Activated B cell treated with CpG ODN at 0.5 μM for 24 hours (primary cell): ENCODE results near the gene TSPOAP1. TPM values are rescaled to one million over a fixed set of nuclear protein-coding genes. Genes with fewer than 3 reads are reported as not detected.

ENCODE experiments used
- ATAC-seq: fragments of 200-7000 bp; cut with Tn5 transposase; one replicate; pipeline ENCODE4 v1.10.0; 2021; ENCODE audit warnings: low read depth, mild to moderate bottlenecking, moderate library complexity
- CTCF ChIA-PET: fragments of 350-600 bp; sonication (Branson Sonifier 250); formaldehyde crosslinking; loops from one replicate; lab custom pipeline; 2021; ENCODE audit warnings: antibody characterized with exemption; lab: Charles Lee
- POLR2A ChIA-PET: fragments of 350-600 bp; sonication (Branson Sonifier 250); formaldehyde crosslinking; loops from one replicate; lab custom pipeline; 2021; ENCODE audit warnings: antibody characterized with exemption; lab: Charles Lee
- DNase-seq: peaks from one replicate; pipeline ENCODE4 v3.0.0; 2022
- H3K27ac Mint-ChIP-seq: one replicate; pipeline ENCODE4 v1.8.0; 2020; ENCODE audit warnings: mixed read lengths
- H3K27me3 Mint-ChIP-seq: one replicate; pipeline ENCODE4 v1.8.0; 2021; ENCODE audit warnings: mixed read lengths
- H3K36me3 Mint-ChIP-seq: one replicate; pipeline ENCODE4 v1.8.0; 2021; ENCODE audit warnings: low read depth, mixed read lengths
- H3K4me1 Mint-ChIP-seq: one replicate; pipeline ENCODE4 v1.8.0; 2021; ENCODE audit warnings: mixed read lengths
- H3K4me3 Mint-ChIP-seq: one replicate; pipeline ENCODE4 v1.8.0; 2020; ENCODE audit warnings: mild to moderate bottlenecking, mixed read lengths
- H3K9me3 Mint-ChIP-seq: one replicate; pipeline ENCODE4 v1.8.0; 2020; ENCODE audit warnings: mixed read lengths
- CTCF ChIP-seq: fragments of 200-600 bp; IDR thresholded peaks from one replicate; pipeline ENCODE4 v1.8.0; 2022; ENCODE audit warnings: antibody characterized with exemption, mild to moderate bottlenecking
- intact Hi-C: fragments of 100-400 bp; cut with micrococcal nuclease; formaldehyde crosslinking; loops from one replicate; pipeline ENCODE4 v1.15.1; 2024
- total RNA-seq: library from RNA; stranded (reverse); gene quantifications from 2 replicates; pipeline ENCODE4 v1.2.3, GENCODE V29; 2022

The TSPOAP1 gene
- total RNA-seq, 1 donor from 2014 or later: 22.5 TPM

DNA sequence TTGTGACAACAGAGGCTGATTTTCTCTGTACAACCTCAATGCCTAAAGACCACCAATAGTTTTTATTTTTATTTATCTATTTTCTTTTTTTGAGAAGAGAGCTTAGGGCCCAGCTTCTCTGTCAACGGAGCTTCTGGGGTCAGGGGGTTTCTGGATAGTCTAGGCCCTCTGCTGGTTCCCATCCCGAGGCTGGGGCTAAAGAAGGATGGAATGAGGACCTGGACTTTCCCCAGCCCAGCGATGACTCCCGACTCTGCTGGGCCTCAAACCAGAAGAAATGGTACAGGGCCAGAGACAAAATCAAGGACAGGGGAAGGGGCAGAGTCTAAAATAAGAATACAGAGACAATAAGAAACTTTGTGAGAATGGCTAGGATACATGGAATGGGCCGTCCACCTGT is 5.7 kb upstream of the TSPOAP1 start:
- H3K9me3 Mint-ChIP-seq: no peaks in the 10 kb centered on the region
- H3K4me3 Mint-ChIP-seq: peak overlapping the region; percentile 100
- no peak for TF ChIP-seq CTCF
- POLR2A ChIA-PET: interaction anchor here (1.6 to 27.9 kb wide), 7 partner anchors 5 to 115 kb away, joined by 7 to 3007 read pairs (median 191); partner anchors contain the start of genes MKS1, RNF43, SUPT4H1 and TSPOAP1
- CTCF ChIA-PET: interaction anchor here (1.1 to 4.8 kb wide), 3 partner anchors 9 to 17 kb away, joined by 3 to 89 read pairs (median 16); no protein-coding TSS in a partner anchor
- DNase-seq: no peak
- no peak for ATAC-seq
- no peaks in the 10 kb centered on the region for H3K27me3 Mint-ChIP-seq
- H3K4me1 Mint-ChIP-seq: peaks cover 74% of the 10 kb centered on the region
- H3K36me3 Mint-ChIP-seq: peaks cover 35% of the 10 kb centered on the region
- intact Hi-C loops: loop anchor here (5.0 to 10.0 kb wide), 3 partner anchors 327 to 821 kb away; partner anchors contain the start of genes PRR11, SKA2 and SRSF1
- peak overlapping the region; percentile 99 for H3K27ac Mint-ChIP-seq

DNA sequence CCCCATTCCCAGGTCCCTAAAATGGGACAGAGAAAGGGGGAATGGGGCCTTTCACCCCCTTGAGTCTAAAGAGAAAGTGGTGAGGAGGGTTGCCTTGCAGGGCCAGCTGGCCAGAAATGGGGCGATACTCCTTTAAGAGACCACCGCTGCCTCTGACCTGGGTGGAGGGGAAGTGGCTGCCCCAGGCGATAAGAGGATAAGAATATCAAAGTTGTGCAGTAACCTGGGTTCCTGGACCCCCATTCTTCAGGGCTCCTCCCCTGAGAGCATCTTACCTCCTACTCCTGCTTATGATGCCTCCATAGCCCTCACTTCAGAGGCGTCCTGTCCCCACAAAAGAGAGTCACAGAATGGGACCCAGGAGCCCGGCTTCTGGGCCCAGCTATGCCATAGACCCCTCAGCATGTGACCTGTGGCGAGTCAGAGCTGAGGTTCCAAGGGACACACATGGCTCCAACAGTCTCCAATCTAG is 5.2 kb upstream of the TSPOAP1 start:
- H3K27me3 Mint-ChIP-seq: no peaks in the 10 kb centered on the region
- no peak for TF ChIP-seq CTCF
- intact Hi-C loops: loop anchor here (5.0 to 10.0 kb wide), 3 partner anchors 326 to 821 kb away; partner anchors contain the start of genes PRR11, SKA2 and SRSF1
- ChIA-PET POLR2A (interaction anchor here (0.7 to 27.9 kb wide), 10 partner anchors 5 to 180 kb away, joined by 3 to 3007 read pairs (median 68); partner anchors contain the start of genes MKS1, RNF43, SUPT4H1 and TSPOAP1), CTCF (interaction anchor here (1.1 to 4.8 kb wide), 3 partner anchors 10 to 16 kb away, joined by 3 to 89 read pairs (median 16); no protein-coding TSS in a partner anchor)
- DNase-seq: no peak
- ATAC-seq: no peak
- peak overlapping the region; percentile 99 for H3K27ac Mint-ChIP-seq
- peaks cover 40% of the 10 kb centered on the region for H3K36me3 Mint-ChIP-seq
- H3K4me3 Mint-ChIP-seq: peak overlapping the region; percentile 100
- no peaks in the 10 kb centered on the region for H3K9me3 Mint-ChIP-seq
- peaks cover 74% of the 10 kb centered on the region for H3K4me1 Mint-ChIP-seq

DNA sequence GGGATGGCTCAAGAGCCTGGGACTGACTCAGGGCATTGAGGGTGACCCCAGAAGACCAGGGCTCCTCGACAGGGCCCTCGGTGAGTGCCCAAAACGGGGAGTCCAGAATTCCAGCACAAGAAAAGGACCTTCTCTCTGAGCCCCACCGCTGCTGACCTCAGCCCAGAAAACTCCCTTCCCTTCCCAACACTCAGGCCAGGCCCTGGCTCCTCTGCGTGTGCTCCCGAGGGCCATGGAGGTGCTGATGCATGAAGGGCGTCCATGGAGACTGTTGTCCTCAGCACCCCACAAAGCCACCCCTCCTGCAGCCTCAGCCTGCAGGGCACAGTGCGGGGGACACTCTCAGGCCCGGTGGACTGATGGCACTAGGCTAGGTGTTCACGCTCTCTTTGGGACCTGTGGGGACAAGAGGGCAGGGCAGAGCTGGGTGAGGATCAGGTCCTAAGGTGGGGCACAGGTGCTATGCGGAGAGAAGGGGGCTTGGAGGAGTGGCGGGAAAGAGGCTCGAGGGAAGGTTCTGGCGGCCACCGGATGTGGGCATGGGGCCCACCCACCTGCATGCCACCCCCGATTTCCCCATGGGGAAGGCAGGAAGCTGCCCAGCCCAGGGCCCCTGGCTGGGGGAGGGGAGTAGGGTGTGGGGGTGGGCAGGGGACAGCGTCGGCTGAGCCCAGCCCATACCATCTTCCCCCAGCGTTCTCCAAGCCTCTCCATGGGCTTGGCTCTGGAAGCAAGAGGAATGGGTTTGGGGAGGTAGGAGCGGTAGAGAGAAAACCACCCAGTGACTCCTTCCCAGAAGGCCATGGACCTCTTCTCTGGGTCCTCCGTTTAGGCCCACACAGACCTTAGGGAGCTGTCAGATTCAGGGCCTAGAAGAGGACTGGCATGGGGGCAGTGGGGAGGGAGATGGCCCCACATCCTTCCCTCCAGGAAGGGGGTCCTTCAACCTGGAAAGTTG is 4.5 kb upstream of the TSPOAP1 start:
- no peak for TF ChIP-seq CTCF
- peak; percentile 62 for DNase-seq
- Mint-ChIP-seq H3K27me3 (no peaks in the 10 kb centered on the region), H3K4me1 (peaks cover 74% of the 10 kb centered on the region), H3K4me3 (peak overlapping the region; percentile 100), H3K36me3 (peaks cover 43% of the 10 kb centered on the region), H3K27ac (peak overlapping the region; percentile 99), H3K9me3 (no peaks in the 10 kb centered on the region)
- ChIA-PET POLR2A (interaction anchor here (0.7 to 27.9 kb wide), 25 partner anchors 6 to 1515 kb away, joined by 3 to 3007 read pairs (median 7); partner anchors contain the start of genes CUEDC1, HSF5, MKS1 and RNF43), CTCF (interaction anchor here (1.0 to 4.8 kb wide), 5 partner anchors 11 to 85 kb away, joined by 3 to 89 read pairs (median 9); partner anchors contain the start of genes RNF43 and SUPT4H1)
- ATAC-seq: peak; percentile 0
- intact Hi-C loops: loop anchor here (5.0 to 10.0 kb wide), 3 partner anchors 326 to 822 kb away; partner anchors contain the start of genes PRR11, SKA2 and SRSF1

GRCh38 chr17:58331815-58332777 is 3.5 kb upstream of the TSPOAP1 start:
- peak; percentile 30 for ATAC-seq
- POLR2A ChIA-PET: interaction anchor here (0.7 to 27.9 kb wide), 25 partner anchors 7 to 1516 kb away, joined by 3 to 3007 read pairs (median 7); partner anchors contain the start of genes CUEDC1, HSF5, MKS1 and RNF43
- peaks cover 73% of the 10 kb centered on the region for H3K4me1 Mint-ChIP-seq

More at GRCh38 chr17:58331815-58332777, 3.5 kb upstream of the TSPOAP1 start:
- H3K9me3 Mint-ChIP-seq: no peaks in the 10 kb centered on the region
- TF ChIP-seq CTCF: no peak
- peak overlapping the region; percentile 100 for H3K4me3 Mint-ChIP-seq
- H3K36me3 Mint-ChIP-seq: peaks cover 45% of the 10 kb centered on the region
- no peaks in the 10 kb centered on the region for H3K27me3 Mint-ChIP-seq
- peak overlapping the region; percentile 99 for H3K27ac Mint-ChIP-seq
- CTCF ChIA-PET: interaction anchor here (1.0 to 4.8 kb wide), 5 partner anchors 12 to 86 kb away, joined by 3 to 89 read pairs (median 9); partner anchors contain the start of genes RNF43 and SUPT4H1
- intact Hi-C loops: loop anchor here (5.0 to 10.0 kb wide), 3 partner anchors 325 to 823 kb away; partner anchors contain the start of genes PRR11, SKA2 and SRSF1
- DNase-seq: peak; percentile 88
